CD4-positive, alpha-beta T cell treated with Interleukin-12 subunit alpha and Interleukin-12 subunit beta, for 1 hour (primary cell): ENCODE results near the gene ZGPAT.

Experiments used
- DNase-seq: peaks from one replicate; pipeline ENCODE4 v3.0.0-alpha.2; 2020

The ZGPAT gene

DNA sequence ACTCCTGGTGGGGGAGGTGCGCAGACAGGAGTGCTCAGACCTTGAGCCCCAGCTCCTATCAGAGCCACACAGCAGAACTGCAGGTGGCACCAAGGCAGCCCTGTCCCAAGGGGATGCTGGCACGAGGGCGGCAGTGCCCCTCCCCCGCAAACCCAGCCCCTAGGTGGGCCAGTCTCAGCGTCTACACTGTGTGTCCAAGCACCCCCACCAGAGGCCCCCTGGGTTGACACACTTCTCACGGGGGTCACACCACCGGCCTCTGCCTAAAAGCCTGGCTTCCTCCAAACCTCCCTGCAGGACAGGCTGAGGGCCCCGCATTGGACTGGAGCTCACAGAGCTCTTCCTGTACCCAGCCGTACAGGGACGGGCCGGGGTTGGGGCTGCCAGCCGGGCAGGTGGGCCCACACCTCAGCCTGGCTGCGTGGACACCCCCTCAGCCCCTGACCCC lies 39.8 kb downstream of the ZGPAT start:
- DNase-seq, result no peak

DNA sequence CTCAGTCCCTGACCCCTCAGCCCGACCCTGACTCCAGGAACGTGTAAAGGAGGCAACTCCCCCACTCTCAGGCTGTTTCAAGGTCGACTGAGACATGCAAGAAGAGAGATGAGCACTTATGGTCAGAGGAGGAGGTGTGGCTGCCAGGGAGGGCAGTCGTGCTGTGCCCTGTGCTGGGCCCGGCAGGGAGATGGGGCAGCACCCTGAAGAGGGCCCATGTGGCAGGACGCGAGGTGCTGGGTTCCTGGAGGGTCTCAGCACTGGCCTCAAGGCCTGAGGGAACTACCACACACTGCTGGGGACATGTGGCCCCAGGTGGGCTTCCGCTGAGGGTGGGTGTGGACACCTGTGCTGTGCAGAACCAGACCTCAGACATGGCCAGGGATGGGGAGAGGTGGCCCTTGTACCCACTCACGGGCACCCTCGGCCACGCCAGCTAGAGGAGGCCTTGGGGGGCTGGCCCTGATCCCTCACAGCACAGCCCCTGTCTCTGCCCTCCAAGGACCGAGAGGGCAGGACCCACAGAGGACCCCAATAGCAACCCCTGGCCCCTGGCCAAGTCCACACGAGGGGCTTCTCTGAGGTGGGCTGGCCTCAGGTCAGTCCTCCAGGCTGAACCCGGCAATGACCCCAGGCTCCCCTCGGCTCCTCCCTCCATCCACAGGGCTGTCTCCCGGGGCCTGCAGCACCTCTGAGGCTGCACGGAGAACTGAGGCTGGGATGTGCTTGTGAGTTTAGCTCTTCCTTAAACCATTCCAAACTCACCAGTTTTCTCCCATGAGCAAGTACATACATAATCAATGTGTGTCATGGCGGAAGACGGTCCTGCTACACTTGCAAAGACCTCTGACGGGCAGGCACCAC lies 40.5 kb downstream of the ZGPAT start:
- DNase-seq, result no peak

DNA sequence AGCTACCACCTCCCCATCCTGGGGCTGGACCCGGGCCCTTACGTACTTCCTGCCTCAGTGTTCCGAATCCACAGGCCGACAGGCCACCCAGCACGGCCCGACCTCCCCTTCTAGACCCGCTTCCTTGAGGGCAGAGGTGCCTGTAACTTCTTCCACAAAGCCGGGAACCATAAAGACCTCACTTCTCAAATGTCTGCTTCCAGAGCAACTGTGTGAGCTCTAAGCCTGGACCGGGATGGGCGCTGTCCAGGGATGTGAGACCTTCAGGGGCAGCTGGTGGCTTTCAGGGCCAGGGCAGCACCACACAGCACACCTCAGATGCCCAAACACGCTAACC lies 41.1 kb downstream of the ZGPAT start:
- DNase-seq, result no peak

DNA sequence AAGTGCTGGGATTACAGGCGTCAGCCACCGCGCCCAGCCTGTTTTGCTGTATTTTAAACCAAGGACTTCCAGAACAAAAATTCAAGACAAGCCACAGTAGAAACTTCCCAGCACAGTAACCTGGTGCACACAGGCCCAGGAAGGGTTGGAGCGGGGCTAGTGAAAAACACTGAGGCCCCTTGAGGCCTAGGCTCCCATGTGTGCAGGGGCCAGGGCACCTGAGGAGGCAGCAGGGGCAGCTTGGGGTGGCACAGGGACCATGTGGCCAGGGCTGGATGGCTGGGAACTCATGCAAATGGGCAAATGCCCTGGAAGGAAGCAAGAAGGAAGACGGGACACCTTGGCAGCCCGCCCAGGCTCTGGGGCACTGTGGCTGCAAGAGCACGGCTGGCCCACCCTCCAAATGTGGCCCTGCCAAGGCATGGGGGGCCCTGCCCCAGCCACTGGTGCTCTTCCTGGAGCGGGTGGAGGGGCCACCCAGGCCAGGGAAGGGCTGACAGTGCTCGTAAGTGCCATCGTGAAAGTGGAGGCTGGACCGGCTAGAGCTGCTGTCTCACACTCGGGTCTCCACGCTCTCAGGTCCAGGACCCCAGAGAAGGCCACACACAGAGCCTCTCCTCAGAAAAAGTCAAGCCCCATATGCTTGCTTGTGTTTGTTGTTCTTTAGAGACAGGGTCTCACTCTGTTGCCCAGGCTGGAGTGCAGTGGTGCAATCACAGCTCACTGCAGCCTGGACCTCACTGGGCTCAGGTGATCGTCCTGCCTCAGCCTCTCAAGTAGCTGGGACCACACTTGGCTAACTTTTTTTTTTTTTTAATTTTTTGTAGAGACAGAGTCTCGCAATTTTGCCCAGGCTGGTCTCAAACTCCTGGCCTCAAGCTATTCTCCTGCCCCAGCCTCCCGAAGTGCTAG lies 42.0 kb downstream of the ZGPAT start:
- no peak for DNase-seq

DNA sequence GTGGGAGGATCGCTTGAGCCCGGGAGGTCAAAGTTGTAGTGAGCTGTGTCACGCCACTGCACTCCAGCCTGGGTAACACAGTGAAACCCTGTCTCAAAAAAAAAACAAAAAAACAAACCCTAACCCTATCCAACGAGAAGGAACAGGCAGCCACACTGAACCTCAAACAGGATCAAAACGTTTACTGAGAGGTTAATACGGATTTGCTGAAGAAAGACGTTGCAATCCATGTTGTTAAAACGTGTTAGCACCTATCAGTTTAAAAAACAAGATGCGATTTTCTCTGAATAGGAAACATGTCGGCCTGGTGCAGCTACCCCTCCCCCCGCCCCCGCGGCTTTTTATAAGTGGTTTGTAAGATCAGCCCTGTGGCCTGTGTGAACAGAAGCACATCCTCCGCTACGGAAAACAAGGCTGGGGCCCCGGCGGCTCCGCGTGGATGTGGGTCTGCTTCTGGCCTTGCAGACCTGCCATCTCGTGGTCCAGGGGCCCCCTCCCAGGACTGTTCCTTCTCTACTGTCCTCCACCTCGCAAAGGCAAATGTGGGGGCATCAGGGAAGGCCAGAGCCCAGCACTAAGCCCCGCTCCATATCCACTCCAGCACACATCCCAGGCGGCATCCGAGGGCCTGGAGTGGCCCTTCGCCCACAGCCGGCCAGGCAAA lies 43.1 kb downstream of the ZGPAT start:
- DNase-seq, result peak; percentile 67

DNA sequence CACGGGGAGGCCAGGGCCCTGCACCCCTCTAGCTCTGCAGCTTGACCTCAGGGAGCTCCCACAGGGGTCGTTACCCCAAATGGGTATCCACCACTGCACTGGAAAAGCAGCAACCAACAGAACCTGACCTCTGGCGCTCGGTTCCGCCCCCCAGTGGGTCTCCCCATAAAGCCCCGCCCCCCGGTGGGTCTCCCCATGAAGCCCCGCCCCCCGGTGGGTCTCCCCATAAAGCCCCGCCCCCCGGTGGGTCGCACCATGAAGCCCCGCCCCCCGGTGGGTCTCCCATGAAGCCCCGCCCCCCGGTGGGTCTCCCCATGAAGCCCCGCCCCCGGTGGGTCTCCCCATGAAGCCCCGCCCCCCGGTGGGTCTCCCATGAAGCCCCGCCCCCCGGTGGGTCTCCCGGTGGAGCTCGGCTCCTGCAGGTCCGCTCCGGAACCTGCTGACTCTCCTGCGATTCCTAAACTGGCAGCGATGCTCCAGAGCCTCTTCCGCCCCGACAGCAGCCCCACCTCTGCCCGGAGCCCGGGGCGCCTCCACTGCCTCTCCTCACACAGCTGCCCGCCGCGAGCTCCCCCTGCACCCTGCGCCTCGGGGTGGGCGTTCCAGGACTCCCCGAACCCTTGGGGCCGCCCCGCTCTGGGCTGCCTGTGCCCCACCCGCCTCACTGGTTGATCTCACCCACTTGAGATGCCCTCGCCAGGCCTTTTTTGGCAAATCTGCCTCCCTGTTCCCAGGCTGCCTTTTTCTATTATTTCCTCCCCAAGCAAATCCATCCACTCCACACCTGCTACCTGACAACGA lies 43.8 kb downstream of the ZGPAT start:
- DNase-seq, result peak; percentile 31

DNA sequence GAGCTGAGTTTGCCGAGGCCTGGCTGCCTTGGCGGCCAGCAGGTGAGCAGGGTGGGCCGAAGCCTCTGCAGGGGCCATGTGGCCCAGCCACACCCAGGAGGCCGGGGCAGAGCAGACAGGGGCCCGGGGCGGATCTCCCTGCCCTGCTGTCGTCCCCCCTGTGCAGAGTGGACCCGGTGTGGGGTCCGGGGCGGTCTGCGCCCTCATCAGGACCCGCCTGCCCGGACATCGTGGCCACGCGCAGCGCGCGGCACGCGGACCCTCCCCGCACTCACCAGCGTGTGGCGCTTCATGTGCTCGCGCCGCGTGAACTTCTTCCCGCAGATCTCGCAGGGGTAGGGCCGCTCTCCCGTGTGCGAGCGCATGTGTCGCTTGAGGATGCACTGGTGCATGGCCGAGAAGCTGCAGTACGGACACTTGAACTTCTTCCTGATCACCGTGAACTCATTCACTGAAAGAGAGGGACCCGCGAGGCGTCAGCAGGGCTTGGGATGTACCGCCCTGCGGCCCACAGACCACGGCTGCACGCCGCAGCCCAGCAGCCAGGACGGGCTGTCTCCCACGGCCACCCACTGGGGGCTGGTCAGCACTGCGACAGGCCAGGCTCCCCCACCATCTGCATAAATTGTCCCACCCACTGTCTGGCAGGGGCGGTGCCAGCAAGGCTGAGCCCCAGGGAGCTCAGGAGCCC lies 44.7 kb downstream of the ZGPAT start:
- no peak for DNase-seq

DNA sequence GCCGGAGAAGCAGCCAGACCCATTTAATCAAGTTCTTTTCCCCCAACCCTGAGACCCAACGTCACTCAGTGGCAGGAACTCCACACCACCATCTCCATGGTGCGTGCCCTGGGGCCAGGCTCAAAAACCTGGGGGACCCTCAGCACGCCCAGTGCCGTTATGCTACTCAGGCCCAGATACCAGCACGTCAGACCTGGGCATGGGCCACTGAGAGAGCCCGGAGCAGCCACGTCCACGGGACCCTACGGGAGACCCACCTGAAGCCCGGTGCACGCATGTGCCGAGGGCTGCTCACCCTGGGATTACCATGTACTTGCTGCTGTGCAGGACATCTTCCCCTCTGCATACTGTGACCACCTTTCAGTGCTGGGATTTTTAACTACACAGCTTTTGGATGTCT lies 45.5 kb downstream of the ZGPAT start:
- DNase-seq, result no peak

DNA sequence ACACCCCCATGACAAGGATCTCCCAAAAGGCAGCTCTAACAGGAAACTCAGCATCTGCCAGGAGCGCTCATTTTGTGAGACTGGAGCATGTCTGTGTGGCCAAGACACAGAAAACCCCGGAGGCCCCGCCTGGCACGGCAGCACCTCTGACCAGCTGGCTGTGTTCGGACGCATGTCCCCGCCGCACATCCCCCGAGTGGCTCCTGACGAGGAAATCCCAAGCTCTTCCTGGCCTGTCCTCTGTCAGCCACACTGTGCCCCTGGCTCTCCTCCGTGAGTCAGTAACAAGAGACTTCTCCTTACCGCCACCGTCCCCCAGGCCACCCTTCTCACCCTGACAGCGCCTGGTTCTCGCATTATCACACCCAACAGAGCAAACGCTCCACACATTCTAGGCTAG lies 46.2 kb downstream of the ZGPAT start:
- DNase-seq, result no peak

DNA sequence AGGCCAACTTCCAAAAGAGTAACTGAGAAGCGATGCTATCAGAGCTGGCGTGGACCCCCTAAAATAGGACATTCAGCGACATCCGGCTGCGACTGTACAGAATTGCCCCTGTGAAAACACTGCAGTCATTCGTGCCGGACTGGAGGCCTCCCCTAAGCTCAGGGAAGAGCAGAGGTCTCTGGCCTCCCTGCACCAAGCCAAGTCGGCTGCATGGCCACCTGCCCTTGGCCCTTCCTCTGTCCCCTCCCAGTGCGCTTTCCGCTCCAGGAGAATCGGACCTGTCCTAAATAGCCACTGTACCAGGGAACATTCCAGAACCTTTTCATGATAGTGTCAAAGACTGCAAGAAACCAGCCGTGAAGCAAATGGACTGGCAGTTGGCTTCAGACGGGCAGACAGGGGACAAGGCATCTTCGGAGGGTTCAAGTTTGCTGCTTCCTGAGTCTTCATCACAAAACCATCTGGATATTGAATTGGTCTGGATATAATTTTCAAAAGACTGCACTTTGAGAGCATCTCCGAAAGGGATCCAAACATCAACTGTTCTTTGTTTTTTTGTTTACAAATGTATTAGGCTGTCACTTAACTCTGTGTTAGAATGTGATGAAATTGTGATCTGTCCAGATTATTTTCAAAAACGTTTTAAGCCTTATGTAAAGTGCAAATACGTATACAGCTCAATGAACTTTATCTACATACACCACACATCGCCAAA lies 48.3 kb downstream of the ZGPAT start:
- no peak for DNase-seq

DNA sequence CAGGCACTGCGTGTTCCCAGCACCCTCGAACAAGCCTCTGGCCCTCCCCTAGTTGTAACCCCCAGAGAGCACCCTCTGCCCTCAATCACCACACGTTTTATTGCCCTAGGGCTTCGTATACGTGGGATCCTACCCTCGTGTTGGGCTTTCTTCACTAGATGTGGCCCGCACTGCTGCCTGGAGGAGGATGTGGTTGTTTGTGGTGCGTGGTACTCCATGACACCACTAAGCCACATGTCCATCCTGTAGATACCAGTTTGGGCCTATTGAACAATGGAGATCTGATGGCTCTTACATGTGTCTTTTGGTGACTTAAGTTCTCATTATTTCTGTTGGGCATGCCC lies 48.8 kb downstream of the ZGPAT start:
- DNase-seq, result peak; percentile 43

DNA sequence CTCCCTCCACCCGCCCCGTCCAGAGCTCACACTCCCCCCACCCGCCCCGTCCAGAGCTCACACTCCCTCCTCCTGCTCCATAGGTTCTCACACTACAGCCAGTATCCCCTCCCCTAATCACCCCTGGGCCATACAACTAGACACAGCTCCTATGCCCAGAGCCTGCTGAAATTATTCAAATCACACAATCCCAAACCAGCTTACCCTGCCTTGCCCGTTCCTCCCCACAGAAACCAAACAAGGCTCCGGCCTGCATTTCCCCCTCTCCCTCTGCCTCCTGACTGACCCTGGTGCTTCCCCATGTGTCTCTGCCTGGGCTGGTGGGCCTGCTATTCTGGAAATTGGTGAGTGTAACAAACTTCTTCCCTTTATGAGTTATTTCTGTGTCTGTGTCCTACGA lies 50.3 kb downstream of the ZGPAT start:
- DNase-seq, result no peak

DNA sequence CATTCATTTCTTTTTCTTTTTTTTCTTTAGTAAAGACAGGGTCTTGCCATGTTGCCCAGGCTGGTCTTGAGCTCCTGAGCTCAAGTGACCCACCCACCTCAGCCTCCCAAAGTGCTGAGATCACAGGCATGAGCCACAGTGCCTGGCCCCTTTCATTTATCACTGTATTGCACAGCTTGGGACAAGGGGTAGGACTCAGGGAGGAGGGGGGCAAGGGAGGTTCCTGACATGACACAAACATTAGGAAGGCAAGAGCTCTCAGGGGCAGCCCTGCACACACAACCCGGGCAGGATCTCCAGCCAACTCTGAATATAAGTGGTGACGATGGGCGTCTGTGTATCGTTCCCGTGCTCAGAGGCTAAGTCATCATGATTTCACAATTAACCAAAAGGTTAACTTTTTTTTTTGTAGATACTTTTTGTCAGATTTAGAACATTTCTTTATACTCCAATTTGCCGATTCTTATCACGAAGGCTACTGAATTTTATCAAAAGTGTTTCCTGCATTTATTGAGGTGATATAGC lies 51.6 kb downstream of the ZGPAT start:
- no peak for DNase-seq

DNA sequence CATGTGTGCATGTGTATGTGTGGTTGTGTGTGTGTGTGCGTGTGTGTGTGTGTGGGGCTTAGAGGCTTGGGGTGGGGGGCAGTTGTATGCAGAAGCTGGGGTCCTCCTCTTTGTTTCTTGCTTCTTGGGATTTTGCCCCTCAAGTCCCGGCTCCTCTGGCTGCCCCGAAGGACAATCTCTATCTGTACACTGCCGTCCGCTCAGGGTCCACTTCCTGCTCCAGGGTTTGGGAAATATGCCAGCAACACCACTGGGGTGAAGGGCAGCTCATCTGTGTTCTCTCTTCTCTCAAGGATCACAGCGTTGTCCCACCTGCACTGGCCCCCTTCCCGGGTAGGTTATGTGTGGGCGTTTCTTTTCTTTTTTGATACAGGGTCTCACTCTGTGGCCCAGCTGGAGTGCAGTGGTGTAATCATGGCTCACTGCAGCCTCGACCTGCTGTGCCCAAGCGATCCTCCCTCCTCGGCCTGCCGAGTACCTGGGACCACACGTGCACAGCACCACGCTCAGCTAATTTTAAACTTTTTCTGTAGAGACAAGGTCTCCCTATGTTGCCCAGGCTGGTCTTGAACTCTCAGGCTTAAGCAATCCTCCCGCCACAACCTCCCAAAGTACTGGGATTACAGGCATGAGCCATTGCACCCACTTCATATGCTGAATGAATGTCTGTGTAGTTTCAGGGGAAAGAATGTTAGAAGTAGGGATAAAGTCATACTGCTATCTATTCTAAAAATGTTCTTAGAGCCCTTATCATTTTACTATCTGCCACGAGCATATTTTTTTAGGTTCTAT lies 57.4 kb downstream of the ZGPAT start:
- DNase-seq, result no peak

DNA sequence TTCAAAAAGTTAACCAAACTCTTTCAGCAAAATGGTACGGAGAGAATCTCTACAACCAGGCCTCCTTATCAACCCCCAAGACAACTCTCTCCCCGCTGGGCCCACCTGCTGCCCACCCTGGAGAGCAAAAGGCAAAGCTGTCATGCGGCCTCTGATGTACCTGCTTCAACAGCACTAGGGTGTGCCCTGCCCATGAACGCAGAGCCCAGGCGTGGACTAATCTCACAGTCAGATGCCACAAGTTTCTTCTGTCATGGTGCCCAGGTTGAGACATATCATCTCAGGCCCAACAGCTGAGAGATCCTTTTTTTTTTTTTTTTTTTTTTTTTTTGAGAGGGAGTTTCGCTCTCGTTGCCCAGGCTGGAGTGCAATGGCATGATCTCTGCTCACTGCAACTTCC lies 58.1 kb downstream of the ZGPAT start:
- no peak for DNase-seq

DNA sequence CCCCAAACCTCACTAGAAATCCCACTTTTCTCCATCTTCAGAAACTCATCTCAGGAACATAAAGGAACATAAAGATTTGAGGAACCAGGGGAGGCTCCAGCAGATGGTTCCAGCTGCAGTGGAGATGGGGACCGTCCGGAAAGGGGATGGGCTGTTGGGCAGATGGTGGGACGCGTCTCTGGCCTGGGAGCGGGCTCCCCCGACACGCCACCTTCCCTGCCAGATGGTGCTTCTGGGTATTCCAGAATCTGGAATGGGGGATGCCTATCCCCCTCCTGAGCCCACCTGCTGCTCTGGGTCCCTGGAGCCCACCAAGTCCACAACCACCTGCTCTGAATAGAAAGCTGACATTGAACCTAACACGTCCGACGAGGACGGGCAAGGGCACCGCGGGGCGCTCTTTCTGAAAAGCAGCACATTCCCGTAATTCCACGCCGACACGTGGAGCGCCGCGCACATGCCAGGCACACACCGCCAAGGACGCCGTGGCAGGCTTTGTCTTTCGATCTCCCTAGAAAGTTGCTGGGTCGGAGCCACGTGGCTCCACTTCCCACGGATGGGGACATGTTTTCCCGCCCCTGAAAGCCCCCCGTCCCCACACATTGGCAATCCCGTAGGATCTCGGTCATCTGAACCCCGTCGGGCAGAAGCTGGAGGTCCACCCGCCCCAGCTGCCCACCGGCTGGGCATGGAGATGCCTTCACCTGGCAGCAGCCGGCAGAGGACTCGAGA lies 59.0 kb downstream of the ZGPAT start:
- no peak for DNase-seq

DNA sequence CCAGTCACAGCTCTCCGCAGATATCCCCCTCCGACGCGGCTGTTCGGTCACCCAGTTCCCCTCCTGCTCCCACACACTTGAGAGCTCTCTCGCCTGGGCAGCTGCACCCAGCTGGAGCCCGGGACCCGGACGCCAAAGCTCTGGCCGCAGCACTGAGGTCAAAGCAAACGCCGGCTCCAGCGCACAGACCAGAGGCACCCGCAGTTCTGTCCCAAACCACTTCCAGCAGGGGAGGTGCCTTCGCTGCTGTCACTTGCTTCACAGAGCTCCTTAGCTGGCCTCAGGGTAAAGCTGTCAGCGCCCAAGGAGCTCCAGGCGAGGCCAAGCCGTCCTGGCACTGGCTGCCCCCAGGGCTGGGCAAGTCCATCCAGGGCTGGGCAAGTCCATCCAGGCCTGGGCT lies 59.6 kb downstream of the ZGPAT start:
- DNase-seq, result no peak

DNA sequence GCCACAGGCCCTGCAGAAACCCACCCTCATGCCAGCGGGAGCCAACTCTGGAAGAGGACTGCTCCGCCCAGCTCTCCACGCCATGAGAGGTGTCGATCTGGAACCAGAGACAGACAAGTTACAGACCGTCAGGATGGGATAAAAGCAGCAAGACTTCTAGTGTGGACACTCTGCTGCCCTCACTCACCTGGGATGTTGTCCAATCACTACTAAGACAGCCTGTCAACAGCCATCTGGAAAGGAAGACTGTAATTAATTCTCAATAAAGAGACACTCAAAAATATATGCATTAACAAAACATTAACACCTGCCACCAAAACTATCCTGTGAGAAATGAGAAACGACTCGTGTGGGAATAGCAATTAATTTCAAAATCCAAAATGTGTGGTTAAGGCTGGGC lies 60.0 kb downstream of the ZGPAT start:
- no peak for DNase-seq
